ENCODE measurements around the gene PRDM16.

DNA sequence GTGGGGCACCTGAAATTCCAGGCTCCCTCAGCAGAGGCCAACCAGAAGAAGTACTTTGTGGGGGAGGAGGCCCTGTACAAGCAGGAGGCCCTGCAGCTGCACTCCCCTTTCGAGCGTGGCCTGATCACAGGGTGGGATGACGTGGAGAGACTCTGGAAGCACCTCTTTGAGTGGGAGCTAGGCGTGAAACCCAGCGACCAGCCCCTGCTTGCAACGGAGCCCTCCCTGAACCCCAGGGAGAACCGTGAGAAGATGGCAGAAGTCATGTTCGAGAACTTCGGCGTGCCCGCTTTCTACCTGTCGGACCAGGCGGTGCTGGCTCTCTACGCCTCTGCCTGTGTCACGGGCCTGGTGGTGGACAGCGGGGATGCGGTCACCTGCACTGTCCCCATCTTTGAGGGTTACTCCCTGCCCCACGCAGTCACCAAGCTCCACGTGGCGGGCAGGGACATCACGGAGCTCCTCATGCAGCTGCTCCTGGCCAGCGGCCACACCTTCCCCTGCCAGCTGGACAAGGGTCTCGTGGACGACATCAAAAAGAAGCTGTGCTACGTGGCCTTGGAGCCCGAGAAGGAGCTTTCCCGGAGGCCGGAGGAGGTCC lies 47.1 kb upstream of the PRDM16 start:
- no peak for TF ChIP-seq EZH2 (IDR thresholded peaks at IDR 0.05; ENCODE audit: borderline replicate concordance, insufficient read depth, low read depth, low read length, poor library complexity, severe bottlenecking)
- TF ChIP-seq, protein P1, sequence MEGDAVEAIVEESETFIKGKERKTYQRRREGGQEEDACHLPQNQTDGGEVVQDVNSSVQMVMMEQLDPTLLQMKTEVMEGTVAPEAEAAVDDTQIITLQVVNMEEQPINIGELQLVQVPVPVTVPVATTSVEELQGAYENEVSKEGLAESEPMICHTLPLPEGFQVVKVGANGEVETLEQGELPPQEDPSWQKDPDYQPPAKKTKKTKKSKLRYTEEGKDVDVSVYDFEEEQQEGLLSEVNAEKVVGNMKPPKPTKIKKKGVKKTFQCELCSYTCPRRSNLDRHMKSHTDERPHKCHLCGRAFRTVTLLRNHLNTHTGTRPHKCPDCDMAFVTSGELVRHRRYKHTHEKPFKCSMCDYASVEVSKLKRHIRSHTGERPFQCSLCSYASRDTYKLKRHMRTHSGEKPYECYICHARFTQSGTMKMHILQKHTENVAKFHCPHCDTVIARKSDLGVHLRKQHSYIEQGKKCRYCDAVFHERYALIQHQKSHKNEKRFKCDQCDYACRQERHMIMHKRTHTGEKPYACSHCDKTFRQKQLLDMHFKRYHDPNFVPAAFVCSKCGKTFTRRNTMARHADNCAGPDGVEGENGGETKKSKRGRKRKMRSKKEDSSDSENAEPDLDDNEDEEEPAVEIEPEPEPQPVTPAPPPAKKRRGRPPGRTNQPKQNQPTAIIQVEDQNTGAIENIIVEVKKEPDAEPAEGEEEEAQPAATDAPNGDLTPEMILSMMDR (IDR thresholded peaks at IDR 0.05) = no peak
